Mucosa of descending colon (tissue), 3 donors: ENCODE data around the gene PRXL2A. TPM values are rescaled to one million over a fixed set of nuclear protein-coding genes. Genes with fewer than 3 reads are reported as not detected.

Experiments used
- ATAC-seq: fragments of 200-7000 bp; cut with Tn5 transposase; one replicate; pipeline ENCODE4 v1.9.1; 2020; ENCODE audit warnings: mild to moderate bottlenecking, moderate library complexity
- DNase-seq, 3 donors: peaks; one replicate each; pipeline ENCODE4 v3.0.0-alpha.2; 2020
- H3K36me3 ChIP-seq: fragments of 200-600 bp; one replicate; pipeline ENCODE4 v1.8.0; 2021; ENCODE audit warnings: low read depth, mild to moderate bottlenecking
- H3K4me1 ChIP-seq: fragments of 200-600 bp; one replicate; pipeline ENCODE4 v1.8.0; 2021; ENCODE audit warnings: low read depth, mild to moderate bottlenecking
- H3K4me3 ChIP-seq: fragments of 200-600 bp; one replicate; pipeline ENCODE4 v1.8.0; 2021; ENCODE audit warnings: mild to moderate bottlenecking
- H3K9me3 ChIP-seq: fragments of 200-600 bp; one replicate; pipeline ENCODE4 v1.8.0; 2021; ENCODE audit warnings: mild to moderate bottlenecking
- CTCF ChIP-seq: fragments of 200-600 bp; IDR thresholded peaks from one replicate; pipeline ENCODE4 v1.8.0; 2022; ENCODE audit warnings: antibody characterized with exemption, mild to moderate bottlenecking
- intact Hi-C, 2 donors: fragments of 100-400 bp; cut with DNase I in 1 of 2; cut with micrococcal nuclease in 1 of 2; formaldehyde crosslinking; loops; one replicate each; pipeline versions ENCODE4 v1.11.0 to v1.11.1; 2022; cut with DNase I, micrococcal nuclease
- total RNA-seq, 3 donors: library from RNA; stranded (reverse); fragmentation: NEBNext Ultra II Directional in 2 of 3; extraction: Animal tissue kit (Norgen Biotek cat#: 25700) in 2 of 3; gene quantifications; one replicate each; pipeline versions ENCODE4 v1.2.1 to v1.2.4, GENCODE V29; 2021 to 2023
- donor health status: DM: no; HTN: no; CAD: no; lungs with moderate emphysema.
- donor health status: DM: no; HTN: no; CAD: no.
- donor health status: DM: no; HTN: yes; CAD: no.

Gene PRXL2A
- total RNA-seq, 3 donors from 2014 or later: 95.2 to 123 (median 95.8) TPM

GRCh38 chr10:80448209-80448942, 40.0 kb downstream of the PRXL2A start:
- H3K4me1 ChIP-seq: no peaks in the 10 kb centered on the region
- intact Hi-C loops: loop anchor here in 1 of 2 donors (5.0 kb wide), 1 partner anchor 59 kb away; no protein-coding TSS in a partner anchor
- no peak overlapping the region for H3K4me3 ChIP-seq
- no peaks in the 10 kb centered on the region for H3K36me3 ChIP-seq
- DNase-seq (no peak), ATAC-seq (no peak)
- H3K9me3 ChIP-seq: no peaks in the 10 kb centered on the region
- TF ChIP-seq CTCF: no peak

- H3K36me3 ChIP-seq: no peaks in the 10 kb centered on the region
- H3K4me1 ChIP-seq: no peaks in the 10 kb centered on the region
- intact Hi-C loops: loop anchor here in 1 of 2 donors (5.0 kb wide), 1 partner anchor 58 kb away; no protein-coding TSS in a partner anchor
- no peak for ATAC-seq
- H3K4me3 ChIP-seq: no peak overlapping the region
- TF ChIP-seq CTCF: no peak
- no peak for DNase-seq
- H3K9me3 ChIP-seq: no peaks in the 10 kb centered on the region
Measured at GRCh38 chr10:80449520-80449919, 41.2 kb downstream of the PRXL2A start.

- intact Hi-C loops: no loop called here
- Histone ChIP-seq H3K4me1 (peaks cover 7% of the 10 kb centered on the region), H3K4me3 (no peak overlapping the region), H3K36me3 (no peaks in the 10 kb centered on the region), H3K9me3 (no peaks in the 10 kb centered on the region)
- ATAC-seq (no peak), DNase-seq (no peak)
- no peak for TF ChIP-seq CTCF
Measured at GRCh38 chr10:80451132-80451531, 42.8 kb downstream of the PRXL2A start.

GRCh38 chr10:80452069-80452468, 43.7 kb downstream of the PRXL2A start:
- DNase-seq (no peak), ATAC-seq (no peak)
- peaks cover 14% of the 10 kb centered on the region for H3K4me1 ChIP-seq
- H3K9me3 ChIP-seq: no peaks in the 10 kb centered on the region
- H3K36me3 ChIP-seq: no peaks in the 10 kb centered on the region
- intact Hi-C loops: no loop called here
- TF ChIP-seq CTCF: no peak
- H3K4me3 ChIP-seq: no peak overlapping the region

GRCh38 chr10:80452640-80453039, 44.3 kb downstream of the PRXL2A start:
- no peak for ATAC-seq
- Histone ChIP-seq H3K9me3 (no peaks in the 10 kb centered on the region), H3K36me3 (no peaks in the 10 kb centered on the region), H3K4me1 (peaks cover 19% of the 10 kb centered on the region), H3K4me3 (no peak overlapping the region)
- DNase-seq: no peak
- intact Hi-C loops: no loop called here
- no peak for TF ChIP-seq CTCF
